Suprapubic skin (tissue), 4 donors: ENCODE measurements around the gene NT5M. TPM values are rescaled to one million over a fixed set of nuclear protein-coding genes. Genes with fewer than 3 reads are reported as not detected.
A peak's percentile ranks its signal among the peaks of the same experiment; 100 is the strongest.

ENCODE experiments used
- DNase-seq, 2 donors: peaks; one replicate each; pipeline ENCODE4 v3.0.0-alpha.2; 2019; ENCODE audit warnings: low spot score in 2 of 2
- H3K27ac ChIP-seq: fragments of 200-600 bp; sonication (generic); one replicate; pipeline ENCODE4 v1.5.1; 2019
- H3K27me3 ChIP-seq: fragments of 200-600 bp; sonication (generic); one replicate; pipeline ENCODE4 v1.5.1; 2019
- H3K36me3 ChIP-seq: fragments of 200-600 bp; sonication (generic); one replicate; pipeline ENCODE4 v1.5.1; 2019
- H3K4me1 ChIP-seq: fragments of 200-600 bp; sonication (generic); one replicate; pipeline ENCODE4 v1.5.1; 2019
- H3K4me3 ChIP-seq: fragments of 200-600 bp; sonication (generic); one replicate; pipeline ENCODE4 v1.5.1; 2019; ENCODE audit warnings: mild to moderate bottlenecking
- H3K9me3 ChIP-seq: fragments of 200-600 bp; sonication (generic); one replicate; pipeline ENCODE4 v1.5.1; 2019
- EP300 ChIP-seq: sonication (generic); formaldehyde crosslinking; IDR thresholded peaks from one replicate; pipeline ENCODE4 v1.6.1; 2017; ENCODE audit warnings: antibody characterized with exemption
- POLR2A ChIP-seq, 2 donors: fragments of 450-650 bp; IDR thresholded peaks; one replicate each; pipeline ENCODE4 v1.6.1; 2017; ENCODE audit warnings: antibody characterized with exemption in 2 of 2, mild to moderate bottlenecking in 2 of 2, moderate library complexity in 2 of 2
- POLR2AphosphoS5 ChIP-seq, 3 donors: sonication (generic); formaldehyde crosslinking; IDR thresholded peaks; one replicate each; pipeline ENCODE4 v1.6.1; 2017; ENCODE audit warnings: antibody characterized with exemption in 3 of 3
- WGBS: methylation state at CpG from one replicate; pipeline ENCODE4 v1.1.5; 2018; 5-methylcytosine and 5-hydroxymethylcytosine counted together
- total RNA-seq, 4 donors: library from RNA; depleted of rRNA; stranded (reverse); fragments of >200 nt; gene quantifications; one replicate each; pipeline ENCODE4 v1.1.0, GENCODE V29; 2016
- TF ChIP-seq, protein P1 (sequence below), 2 donors: fragments of 200-600 bp in 1 of 2; fragments of 450-650 bp in 1 of 2; sonication (generic) in 1 of 2; IDR thresholded peaks; one replicate each; pipeline ENCODE4 v1.5.1; 2016 to 2019; ENCODE audit warnings: antibody characterized with exemption in 2 of 2, mild to moderate bottlenecking in 1 of 2, moderate library complexity in 1 of 2

Gene NT5M
- total RNA-seq, 4 donors from 2014 or later, result 1.2 to 4.6 (median 1.9) TPM

- WGBS, result 60% methylated on average over 29 of the region's 35 CpGs
- Histone ChIP-seq H3K36me3 (no peaks in the 10 kb centered on the region), H3K4me1 (peaks cover 11% of the 10 kb centered on the region), H3K27ac (no peak overlapping the region), H3K27me3 (no peaks in the 10 kb centered on the region), H3K4me3 (no peak overlapping the region), H3K9me3 (no peaks in the 10 kb centered on the region)
- TF ChIP-seq POLR2A (IDR thresholded peaks at IDR 0.05), result no peak
- no peak for TF ChIP-seq POLR2AphosphoS5 (IDR thresholded peaks at IDR 0.05)
- TF ChIP-seq EP300, result no peak
- TF ChIP-seq, protein P1, sequence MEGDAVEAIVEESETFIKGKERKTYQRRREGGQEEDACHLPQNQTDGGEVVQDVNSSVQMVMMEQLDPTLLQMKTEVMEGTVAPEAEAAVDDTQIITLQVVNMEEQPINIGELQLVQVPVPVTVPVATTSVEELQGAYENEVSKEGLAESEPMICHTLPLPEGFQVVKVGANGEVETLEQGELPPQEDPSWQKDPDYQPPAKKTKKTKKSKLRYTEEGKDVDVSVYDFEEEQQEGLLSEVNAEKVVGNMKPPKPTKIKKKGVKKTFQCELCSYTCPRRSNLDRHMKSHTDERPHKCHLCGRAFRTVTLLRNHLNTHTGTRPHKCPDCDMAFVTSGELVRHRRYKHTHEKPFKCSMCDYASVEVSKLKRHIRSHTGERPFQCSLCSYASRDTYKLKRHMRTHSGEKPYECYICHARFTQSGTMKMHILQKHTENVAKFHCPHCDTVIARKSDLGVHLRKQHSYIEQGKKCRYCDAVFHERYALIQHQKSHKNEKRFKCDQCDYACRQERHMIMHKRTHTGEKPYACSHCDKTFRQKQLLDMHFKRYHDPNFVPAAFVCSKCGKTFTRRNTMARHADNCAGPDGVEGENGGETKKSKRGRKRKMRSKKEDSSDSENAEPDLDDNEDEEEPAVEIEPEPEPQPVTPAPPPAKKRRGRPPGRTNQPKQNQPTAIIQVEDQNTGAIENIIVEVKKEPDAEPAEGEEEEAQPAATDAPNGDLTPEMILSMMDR (IDR thresholded peaks at IDR 0.05), result no peak
- peak in 1 of 2 donors; percentile 82 for DNase-seq
Measured at GRCh38 chr17:17351901-17352781, 49.0 kb downstream of the NT5M start.

DNA sequence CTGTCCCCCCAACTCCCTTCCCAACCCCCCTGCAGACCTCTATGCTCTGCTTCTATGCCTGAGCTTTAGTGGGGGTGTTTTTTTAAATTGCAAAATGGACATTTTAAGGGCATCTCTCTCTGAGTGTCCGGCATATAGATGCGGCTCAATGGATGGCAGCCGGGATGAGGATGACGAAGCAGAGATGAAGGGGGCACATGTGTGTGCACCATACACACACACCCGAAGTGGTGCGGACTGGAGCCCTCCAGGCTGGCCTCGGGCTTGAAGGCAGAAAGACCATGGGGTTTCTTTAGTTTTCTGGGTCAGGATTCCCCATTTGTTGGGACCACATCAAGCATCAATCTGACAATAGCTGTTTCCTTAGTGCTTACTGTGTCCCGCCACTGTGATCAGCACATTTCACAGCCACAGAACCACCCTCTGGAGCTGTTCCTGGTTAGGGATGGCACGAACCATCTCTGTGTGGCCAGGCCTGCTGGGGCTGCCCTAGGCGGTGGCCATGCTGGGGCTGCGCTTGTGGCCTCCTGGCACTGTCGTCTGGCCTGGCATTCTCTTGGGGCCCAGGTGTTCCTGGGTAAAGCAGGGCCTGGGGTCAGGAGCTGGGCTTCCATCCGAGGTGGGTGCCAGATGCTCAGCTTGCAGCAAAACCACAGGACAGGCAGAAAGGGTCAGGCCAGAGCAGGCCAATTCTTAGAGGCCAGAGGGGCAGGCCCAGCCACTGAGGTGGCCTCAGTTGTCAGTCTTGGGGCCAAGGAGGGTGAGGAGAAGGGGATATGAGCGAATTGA lies 49.9 kb downstream of the NT5M start:
- no peaks in the 10 kb centered on the region for H3K9me3 ChIP-seq
- DNase-seq, result peak in 1 of 2 donors; percentile 71
- no peaks in the 10 kb centered on the region for H3K36me3 ChIP-seq
- peaks cover 11% of the 10 kb centered on the region for H3K4me1 ChIP-seq
- H3K27me3 ChIP-seq, result no peaks in the 10 kb centered on the region
- WGBS, result 92% methylated on average over 12 of the region's 14 CpGs
- H3K27ac ChIP-seq, result no peak overlapping the region
- no peak overlapping the region for H3K4me3 ChIP-seq
- TF ChIP-seq, protein P1 (IDR thresholded peaks at IDR 0.05), result no peak
- TF ChIP-seq POLR2A (IDR thresholded peaks at IDR 0.05), result no peak
- TF ChIP-seq EP300, result no peak
- TF ChIP-seq POLR2AphosphoS5 (IDR thresholded peaks at IDR 0.05), result no peak

GRCh38 chr17:17353625-17354484 lies 50.7 kb downstream of the NT5M start:
- H3K4me1 ChIP-seq, result peaks cover 11% of the 10 kb centered on the region
- peak; percentile 53 to 55 for DNase-seq
- WGBS, result 80% methylated on average over 13 of the region's 15 CpGs
- no peaks in the 10 kb centered on the region for H3K9me3 ChIP-seq
- no peaks in the 10 kb centered on the region for H3K36me3 ChIP-seq
- no peak overlapping the region for H3K27ac ChIP-seq
- no peaks in the 10 kb centered on the region for H3K27me3 ChIP-seq
- TF ChIP-seq, protein P1 (IDR thresholded peaks at IDR 0.05), result no peak
- TF ChIP-seq POLR2A (IDR thresholded peaks at IDR 0.05) (no peak), EP300 (no peak), POLR2AphosphoS5 (IDR thresholded peaks at IDR 0.05) (no peak)
- H3K4me3 ChIP-seq, result no peak overlapping the region

DNA sequence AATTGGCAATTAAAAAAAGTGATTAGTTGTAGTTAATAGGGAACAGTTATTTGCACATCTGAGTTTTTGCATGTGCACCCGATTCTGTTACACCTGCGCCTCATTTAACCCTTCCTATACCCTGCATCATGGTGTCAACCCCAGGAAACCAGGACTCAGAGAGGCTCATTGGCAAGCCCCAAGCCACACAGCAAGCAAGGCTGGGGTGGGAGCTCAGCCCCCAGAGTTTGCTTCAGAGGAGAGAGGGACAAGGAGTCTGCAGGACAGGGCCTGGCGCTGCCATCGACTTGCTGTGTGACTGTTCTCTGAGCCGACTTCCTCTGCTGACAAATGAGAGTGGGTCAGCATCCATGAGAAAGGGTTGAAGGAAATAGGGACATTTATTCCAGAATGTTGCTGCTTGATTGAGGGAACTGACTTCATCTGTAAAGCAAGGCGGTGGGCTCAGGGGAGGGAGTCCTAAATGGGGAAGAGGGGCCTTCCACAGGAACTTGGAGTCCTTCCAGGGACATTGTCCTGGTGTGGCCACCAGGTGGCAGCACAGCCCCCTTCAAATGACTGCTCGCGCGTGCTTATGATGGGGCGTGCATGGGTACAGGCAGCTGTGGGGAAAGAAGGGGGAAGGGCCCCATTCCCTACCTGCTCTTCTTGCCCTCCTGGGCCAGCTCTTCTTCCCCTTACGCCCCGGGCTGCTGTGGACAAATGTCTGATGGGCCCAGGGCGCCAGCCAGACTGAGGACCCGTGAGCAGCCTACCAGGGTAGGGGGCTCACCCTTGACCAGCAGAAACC lies 51.6 kb downstream of the NT5M start:
- 24% methylated on average over 11 of the region's 14 CpGs for WGBS
- no peaks in the 10 kb centered on the region for H3K9me3 ChIP-seq
- H3K36me3 ChIP-seq, result no peaks in the 10 kb centered on the region
- peaks cover 11% of the 10 kb centered on the region for H3K4me1 ChIP-seq
- no peak overlapping the region for H3K4me3 ChIP-seq
- H3K27ac ChIP-seq, result no peak overlapping the region
- H3K27me3 ChIP-seq, result no peaks in the 10 kb centered on the region
- DNase-seq, result peak in 1 of 2 donors; percentile 82
- TF ChIP-seq POLR2AphosphoS5 (IDR thresholded peaks at IDR 0.05), result peak in 1 of 3 donors; percentile 58
- TF ChIP-seq, protein P1 (IDR thresholded peaks at IDR 0.05), result peak; percentile 81
- no peak for TF ChIP-seq POLR2A (IDR thresholded peaks at IDR 0.05)
